ENCODE measurements around the gene SYNJ2BP.

SYNJ2BP gene

GRCh38 chr14:70391493-70392391 is 25.1 kb downstream of the SYNJ2BP start:
- no peak for DNase-seq

- DNase-seq: no peak
These were observed 34.4 kb downstream of the SYNJ2BP start for GRCh38 chr14:70382536-70382935.

GRCh38 chr14:70380824-70381223 is 36.1 kb downstream of the SYNJ2BP start:
- no peak for DNase-seq

GRCh38 chr14:70378696-70379095 is 38.2 kb downstream of the SYNJ2BP start:
- DNase-seq: no peak

All from NCI-H1417 treated with DMSO at 0.1 percent for 48 hours (cell line).